ENCODE data around the gene PDGFD. TPM values are rescaled to one million over a fixed set of nuclear protein-coding genes. Genes with fewer than 3 reads are reported as not detected.

Gene PDGFD
- total RNA-seq, 1 experiment from 2014 or later, result 2.6 TPM

DNA sequence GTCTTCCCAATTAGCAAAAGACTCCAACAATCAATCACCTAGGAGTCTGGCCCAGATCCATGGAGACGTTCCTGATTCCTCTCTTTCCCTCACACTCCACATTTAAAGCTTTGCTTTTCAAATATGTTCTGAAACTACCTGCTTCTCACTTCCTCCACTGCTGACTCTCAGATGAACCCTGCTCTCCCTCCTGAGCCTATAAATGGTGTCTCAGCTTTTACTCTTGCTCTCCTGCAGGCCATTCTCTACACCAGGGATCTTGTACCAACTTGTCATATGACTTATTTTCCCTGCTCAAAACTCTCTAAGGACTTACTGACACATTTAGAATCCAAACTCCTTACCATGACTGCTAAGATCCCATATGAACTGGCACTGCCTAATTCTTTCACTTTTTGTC lies 265.9 kb downstream of the PDGFD start (continued):
- TF ChIP-seq, protein P1, sequence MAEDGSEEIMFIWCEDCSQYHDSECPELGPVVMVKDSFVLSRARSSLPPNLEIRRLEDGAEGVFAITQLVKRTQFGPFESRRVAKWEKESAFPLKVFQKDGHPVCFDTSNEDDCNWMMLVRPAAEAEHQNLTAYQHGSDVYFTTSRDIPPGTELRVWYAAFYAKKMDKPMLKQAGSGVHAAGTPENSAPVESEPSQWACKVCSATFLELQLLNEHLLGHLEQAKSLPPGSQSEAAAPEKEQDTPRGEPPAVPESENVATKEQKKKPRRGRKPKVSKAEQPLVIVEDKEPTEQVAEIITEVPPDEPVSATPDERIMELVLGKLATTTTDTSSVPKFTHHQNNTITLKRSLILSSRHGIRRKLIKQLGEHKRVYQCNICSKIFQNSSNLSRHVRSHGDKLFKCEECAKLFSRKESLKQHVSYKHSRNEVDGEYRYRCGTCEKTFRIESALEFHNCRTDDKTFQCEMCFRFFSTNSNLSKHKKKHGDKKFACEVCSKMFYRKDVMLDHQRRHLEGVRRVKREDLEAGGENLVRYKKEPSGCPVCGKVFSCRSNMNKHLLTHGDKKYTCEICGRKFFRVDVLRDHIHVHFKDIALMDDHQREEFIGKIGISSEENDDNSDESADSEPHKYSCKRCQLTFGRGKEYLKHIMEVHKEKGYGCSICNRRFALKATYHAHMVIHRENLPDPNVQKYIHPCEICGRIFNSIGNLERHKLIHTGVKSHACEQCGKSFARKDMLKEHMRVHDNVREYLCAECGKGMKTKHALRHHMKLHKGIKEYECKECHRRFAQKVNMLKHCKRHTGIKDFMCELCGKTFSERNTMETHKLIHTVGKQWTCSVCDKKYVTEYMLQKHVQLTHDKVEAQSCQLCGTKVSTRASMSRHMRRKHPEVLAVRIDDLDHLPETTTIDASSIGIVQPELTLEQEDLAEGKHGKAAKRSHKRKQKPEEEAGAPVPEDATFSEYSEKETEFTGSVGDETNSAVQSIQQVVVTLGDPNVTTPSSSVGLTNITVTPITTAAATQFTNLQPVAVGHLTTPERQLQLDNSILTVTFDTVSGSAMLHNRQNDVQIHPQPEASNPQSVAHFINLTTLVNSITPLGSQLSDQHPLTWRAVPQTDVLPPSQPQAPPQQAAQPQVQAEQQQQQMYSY (CRISPR knock-in tag; IDR thresholded peaks at IDR 0.05), result no peak
- no peak for TF ChIP-seq ZNF219 (CRISPR knock-in tag; IDR thresholded peaks at IDR 0.05; ENCODE audit: borderline replicate concordance)

DNA sequence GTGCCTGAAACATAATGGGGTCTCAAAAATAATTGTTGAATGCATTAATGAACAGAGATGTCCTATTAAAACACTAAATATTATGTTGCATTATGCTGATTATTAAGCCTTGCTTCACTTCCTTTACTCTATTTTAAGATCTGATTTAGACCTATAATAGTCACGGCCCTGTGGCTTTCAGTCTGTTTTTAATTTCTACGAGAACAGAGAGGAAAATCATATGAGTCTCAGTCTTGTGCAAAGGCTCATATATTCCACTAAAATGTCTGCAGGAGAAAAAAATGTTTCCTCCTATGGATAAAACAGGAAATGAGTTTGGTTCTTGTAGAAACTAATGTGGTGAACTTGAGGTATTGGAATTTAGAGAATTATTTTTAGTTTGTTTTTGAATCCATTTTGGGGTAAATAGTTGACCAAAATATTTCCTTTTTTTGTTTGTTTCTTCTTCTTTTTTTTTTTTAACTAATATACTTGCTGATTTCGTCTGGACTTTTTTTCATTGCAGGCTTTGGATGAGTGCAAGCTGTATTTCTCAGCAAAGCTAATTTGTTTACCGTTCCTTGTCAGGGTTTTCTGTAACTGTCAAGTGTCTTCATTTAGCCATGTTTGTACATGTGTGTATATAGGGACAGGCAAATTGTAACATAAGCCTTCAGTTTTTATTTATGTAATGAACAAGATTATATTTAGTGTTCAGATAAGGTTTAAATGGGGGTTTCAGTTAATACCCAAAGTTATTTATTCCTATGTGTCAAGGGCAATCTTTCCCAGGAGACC lies 266.6 kb downstream of the PDGFD start:
- Mint-ChIP-seq H3K36me3 (0 out of 2 replicates have a peak, but pooled peaks cover 5% of the 10 kb centered on the region), H3K27me3 (ENCODE audit: low read depth) (no peaks in the 10 kb centered on the region), H3K9me3 (peaks cover 11% of the 10 kb centered on the region), H3K27ac (no peak overlapping the region), H3K4me3 (no peak overlapping the region), H3K4me1 (peaks cover 10% of the 10 kb centered on the region)
- ChIA-PET POLR2A (no interaction called here), CTCF (no interaction called here)
- no peak for ATAC-seq
- TF ChIP-seq, protein P2, sequence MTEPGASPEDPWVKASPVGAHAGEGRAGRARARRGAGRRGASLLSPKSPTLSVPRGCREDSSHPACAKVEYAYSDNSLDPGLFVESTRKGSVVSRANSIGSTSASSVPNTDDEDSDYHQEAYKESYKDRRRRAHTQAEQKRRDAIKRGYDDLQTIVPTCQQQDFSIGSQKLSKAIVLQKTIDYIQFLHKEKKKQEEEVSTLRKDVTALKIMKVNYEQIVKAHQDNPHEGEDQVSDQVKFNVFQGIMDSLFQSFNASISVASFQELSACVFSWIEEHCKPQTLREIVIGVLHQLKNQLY (CRISPR knock-in tag; IDR thresholded peaks at IDR 0.05), result no peak
- TF ChIP-seq, protein P3, sequence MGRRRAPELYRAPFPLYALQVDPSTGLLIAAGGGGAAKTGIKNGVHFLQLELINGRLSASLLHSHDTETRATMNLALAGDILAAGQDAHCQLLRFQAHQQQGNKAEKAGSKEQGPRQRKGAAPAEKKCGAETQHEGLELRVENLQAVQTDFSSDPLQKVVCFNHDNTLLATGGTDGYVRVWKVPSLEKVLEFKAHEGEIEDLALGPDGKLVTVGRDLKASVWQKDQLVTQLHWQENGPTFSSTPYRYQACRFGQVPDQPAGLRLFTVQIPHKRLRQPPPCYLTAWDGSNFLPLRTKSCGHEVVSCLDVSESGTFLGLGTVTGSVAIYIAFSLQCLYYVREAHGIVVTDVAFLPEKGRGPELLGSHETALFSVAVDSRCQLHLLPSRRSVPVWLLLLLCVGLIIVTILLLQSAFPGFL (CRISPR knock-in tag; IDR thresholded peaks at IDR 0.05; ENCODE audit: borderline replicate concordance), result no peak
- no peak for TF ChIP-seq ATF1 (CRISPR knock-in tag; IDR thresholded peaks at IDR 0.05)
- TF ChIP-seq, protein P1 (CRISPR knock-in tag; IDR thresholded peaks at IDR 0.05), result no peak
- TF ChIP-seq, protein P4, sequence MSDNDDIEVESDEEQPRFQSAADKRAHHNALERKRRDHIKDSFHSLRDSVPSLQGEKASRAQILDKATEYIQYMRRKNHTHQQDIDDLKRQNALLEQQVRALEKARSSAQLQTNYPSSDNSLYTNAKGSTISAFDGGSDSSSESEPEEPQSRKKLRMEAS (CRISPR knock-in tag; IDR thresholded peaks at IDR 0.05), result no peak
- TF ChIP-seq NR1H2 (CRISPR knock-in tag; IDR thresholded peaks at IDR 0.05), result no peak
- TF ChIP-seq, protein P5, sequence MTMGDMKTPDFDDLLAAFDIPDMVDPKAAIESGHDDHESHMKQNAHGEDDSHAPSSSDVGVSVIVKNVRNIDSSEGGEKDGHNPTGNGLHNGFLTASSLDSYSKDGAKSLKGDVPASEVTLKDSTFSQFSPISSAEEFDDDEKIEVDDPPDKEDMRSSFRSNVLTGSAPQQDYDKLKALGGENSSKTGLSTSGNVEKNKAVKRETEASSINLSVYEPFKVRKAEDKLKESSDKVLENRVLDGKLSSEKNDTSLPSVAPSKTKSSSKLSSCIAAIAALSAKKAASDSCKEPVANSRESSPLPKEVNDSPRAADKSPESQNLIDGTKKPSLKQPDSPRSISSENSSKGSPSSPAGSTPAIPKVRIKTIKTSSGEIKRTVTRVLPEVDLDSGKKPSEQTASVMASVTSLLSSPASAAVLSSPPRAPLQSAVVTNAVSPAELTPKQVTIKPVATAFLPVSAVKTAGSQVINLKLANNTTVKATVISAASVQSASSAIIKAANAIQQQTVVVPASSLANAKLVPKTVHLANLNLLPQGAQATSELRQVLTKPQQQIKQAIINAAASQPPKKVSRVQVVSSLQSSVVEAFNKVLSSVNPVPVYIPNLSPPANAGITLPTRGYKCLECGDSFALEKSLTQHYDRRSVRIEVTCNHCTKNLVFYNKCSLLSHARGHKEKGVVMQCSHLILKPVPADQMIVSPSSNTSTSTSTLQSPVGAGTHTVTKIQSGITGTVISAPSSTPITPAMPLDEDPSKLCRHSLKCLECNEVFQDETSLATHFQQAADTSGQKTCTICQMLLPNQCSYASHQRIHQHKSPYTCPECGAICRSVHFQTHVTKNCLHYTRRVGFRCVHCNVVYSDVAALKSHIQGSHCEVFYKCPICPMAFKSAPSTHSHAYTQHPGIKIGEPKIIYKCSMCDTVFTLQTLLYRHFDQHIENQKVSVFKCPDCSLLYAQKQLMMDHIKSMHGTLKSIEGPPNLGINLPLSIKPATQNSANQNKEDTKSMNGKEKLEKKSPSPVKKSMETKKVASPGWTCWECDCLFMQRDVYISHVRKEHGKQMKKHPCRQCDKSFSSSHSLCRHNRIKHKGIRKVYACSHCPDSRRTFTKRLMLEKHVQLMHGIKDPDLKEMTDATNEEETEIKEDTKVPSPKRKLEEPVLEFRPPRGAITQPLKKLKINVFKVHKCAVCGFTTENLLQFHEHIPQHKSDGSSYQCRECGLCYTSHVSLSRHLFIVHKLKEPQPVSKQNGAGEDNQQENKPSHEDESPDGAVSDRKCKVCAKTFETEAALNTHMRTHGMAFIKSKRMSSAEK (CRISPR knock-in tag; IDR thresholded peaks at IDR 0.05; ENCODE audit: borderline replicate concordance), result no peak
- no peak for TF ChIP-seq CREM (CRISPR knock-in tag; IDR thresholded peaks at IDR 0.05)
- TF ChIP-seq, protein P6, sequence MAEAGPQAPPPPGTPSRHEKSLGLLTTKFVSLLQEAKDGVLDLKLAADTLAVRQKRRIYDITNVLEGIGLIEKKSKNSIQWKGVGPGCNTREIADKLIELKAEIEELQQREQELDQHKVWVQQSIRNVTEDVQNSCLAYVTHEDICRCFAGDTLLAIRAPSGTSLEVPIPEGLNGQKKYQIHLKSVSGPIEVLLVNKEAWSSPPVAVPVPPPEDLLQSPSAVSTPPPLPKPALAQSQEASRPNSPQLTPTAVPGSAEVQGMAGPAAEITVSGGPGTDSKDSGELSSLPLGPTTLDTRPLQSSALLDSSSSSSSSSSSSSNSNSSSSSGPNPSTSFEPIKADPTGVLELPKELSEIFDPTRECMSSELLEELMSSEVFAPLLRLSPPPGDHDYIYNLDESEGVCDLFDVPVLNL (CRISPR knock-in tag; IDR thresholded peaks at IDR 0.05; ENCODE audit: borderline replicate concordance, low read depth), result no peak
- TF ChIP-seq, protein P7, sequence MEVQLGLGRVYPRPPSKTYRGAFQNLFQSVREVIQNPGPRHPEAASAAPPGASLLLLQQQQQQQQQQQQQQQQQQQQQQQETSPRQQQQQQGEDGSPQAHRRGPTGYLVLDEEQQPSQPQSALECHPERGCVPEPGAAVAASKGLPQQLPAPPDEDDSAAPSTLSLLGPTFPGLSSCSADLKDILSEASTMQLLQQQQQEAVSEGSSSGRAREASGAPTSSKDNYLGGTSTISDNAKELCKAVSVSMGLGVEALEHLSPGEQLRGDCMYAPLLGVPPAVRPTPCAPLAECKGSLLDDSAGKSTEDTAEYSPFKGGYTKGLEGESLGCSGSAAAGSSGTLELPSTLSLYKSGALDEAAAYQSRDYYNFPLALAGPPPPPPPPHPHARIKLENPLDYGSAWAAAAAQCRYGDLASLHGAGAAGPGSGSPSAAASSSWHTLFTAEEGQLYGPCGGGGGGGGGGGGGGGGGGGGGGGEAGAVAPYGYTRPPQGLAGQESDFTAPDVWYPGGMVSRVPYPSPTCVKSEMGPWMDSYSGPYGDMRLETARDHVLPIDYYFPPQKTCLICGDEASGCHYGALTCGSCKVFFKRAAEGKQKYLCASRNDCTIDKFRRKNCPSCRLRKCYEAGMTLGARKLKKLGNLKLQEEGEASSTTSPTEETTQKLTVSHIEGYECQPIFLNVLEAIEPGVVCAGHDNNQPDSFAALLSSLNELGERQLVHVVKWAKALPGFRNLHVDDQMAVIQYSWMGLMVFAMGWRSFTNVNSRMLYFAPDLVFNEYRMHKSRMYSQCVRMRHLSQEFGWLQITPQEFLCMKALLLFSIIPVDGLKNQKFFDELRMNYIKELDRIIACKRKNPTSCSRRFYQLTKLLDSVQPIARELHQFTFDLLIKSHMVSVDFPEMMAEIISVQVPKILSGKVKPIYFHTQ (CRISPR knock-in tag; IDR thresholded peaks at IDR 0.05), result no peak
- no peak for TF ChIP-seq SOX15 (CRISPR knock-in tag; IDR thresholded peaks at IDR 0.05)
- TF ChIP-seq, protein P8, sequence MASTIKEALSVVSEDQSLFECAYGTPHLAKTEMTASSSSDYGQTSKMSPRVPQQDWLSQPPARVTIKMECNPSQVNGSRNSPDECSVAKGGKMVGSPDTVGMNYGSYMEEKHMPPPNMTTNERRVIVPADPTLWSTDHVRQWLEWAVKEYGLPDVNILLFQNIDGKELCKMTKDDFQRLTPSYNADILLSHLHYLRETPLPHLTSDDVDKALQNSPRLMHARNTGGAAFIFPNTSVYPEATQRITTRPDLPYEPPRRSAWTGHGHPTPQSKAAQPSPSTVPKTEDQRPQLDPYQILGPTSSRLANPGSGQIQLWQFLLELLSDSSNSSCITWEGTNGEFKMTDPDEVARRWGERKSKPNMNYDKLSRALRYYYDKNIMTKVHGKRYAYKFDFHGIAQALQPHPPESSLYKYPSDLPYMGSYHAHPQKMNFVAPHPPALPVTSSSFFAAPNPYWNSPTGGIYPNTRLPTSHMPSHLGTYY (CRISPR knock-in tag; IDR thresholded peaks at IDR 0.05), result no peak
- no peak for TF ChIP-seq ESRRA (CRISPR knock-in tag; IDR thresholded peaks at IDR 0.05; ENCODE audit: borderline replicate concordance)
- DNase-seq (ENCODE audit: low spot score), result no peak

Data from WTC11 (cell line).